HG03558 (cell line): ENCODE data around the gene BAZ1A.
"Not testable (repeated sequence)": the region's sequence is repeated elsewhere in the genome, so short reads cannot be mapped to it uniquely, and the experiment has no call there.

Experiments used
- ATAC-seq: cut with Tn5 transposase; IDR thresholded peaks from one replicate; pipeline ENCODE4 v1.9.1; 2021; ENCODE audit warnings: moderate number of reproducible peaks; ENCODE audit not compliant: unreplicated experiment; ENCODE audit errors: extremely low read depth

The BAZ1A gene

DNA sequence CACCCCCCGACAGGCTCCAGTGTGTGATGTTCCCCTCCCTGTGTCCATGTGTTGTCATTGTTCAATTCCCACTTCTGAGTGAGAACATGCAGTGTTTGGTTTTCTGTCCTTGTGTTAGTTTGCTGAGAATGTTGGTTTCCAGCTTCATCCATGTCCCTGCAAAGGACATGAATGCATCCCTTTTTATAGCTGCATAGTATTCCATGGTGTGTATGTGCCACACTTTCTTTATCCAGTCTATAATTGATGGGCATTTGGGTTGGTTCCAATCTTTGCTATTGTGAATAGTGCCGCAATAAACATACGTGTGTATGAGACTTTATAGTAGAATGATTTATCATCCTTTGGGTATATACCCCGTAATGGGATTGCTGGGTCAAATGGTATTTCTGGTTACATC lies 138.1 kb downstream of the BAZ1A start:
- ATAC-seq = not testable (repeated sequence)

DNA sequence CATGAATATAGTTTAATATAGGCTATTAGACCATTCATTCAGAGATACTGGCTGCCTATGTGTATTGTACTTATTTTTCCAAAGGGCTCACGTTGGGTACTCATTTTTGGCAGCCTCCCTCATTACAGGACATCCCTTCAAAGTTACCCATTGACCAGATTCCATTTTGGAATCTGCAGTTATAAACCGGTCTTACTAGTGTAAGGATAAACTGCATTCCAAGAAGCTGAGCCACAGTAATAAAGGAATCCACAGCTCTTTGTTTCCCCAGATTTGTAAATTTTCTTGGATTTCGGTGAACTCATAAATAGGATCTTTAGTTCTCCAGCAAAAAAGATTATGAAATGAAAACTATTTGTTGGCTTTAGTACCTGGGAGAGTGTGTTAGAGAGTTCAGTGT lies 141.9 kb downstream of the BAZ1A start:
- ATAC-seq = no peak

DNA sequence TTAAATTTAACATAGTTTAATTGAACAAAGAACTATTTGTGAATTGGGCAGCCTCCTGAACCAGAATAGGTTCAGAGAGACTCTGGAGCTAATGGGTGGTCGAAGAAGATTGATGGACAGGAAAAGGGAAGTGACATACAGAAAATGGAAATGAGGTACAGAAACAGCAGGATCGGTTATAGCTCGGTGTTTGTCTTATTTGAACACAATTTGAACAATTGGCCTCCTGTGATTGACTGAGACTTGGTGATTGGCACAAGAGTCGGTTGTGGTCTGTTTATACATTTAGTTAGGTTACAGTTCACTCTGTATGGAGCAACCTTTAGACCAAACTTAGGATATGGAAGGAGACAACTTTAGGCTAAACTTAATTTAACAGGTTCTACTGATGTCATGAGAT lies 142.4 kb downstream of the BAZ1A start:
- ATAC-seq = no peak

DNA sequence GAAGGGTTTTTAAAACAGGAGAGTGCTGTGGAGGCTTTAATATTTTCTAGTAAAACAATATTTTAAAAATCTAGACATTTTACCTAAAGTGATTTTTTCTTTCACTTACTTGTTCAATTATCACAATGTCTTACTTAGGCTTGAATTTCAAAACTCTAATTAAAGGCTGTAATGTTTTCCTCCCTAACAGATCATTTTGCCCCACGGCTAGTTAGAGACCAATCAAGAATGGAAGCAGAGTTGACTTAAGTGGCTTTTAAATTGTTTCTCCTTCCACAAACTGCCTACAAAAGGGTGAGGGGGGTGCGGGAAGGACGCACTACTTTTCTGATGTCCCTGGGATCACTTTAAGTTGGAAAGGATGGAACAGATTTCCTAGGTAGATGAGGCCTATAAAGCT lies 151.3 kb downstream of the BAZ1A start:
- ATAC-seq = no peak

DNA sequence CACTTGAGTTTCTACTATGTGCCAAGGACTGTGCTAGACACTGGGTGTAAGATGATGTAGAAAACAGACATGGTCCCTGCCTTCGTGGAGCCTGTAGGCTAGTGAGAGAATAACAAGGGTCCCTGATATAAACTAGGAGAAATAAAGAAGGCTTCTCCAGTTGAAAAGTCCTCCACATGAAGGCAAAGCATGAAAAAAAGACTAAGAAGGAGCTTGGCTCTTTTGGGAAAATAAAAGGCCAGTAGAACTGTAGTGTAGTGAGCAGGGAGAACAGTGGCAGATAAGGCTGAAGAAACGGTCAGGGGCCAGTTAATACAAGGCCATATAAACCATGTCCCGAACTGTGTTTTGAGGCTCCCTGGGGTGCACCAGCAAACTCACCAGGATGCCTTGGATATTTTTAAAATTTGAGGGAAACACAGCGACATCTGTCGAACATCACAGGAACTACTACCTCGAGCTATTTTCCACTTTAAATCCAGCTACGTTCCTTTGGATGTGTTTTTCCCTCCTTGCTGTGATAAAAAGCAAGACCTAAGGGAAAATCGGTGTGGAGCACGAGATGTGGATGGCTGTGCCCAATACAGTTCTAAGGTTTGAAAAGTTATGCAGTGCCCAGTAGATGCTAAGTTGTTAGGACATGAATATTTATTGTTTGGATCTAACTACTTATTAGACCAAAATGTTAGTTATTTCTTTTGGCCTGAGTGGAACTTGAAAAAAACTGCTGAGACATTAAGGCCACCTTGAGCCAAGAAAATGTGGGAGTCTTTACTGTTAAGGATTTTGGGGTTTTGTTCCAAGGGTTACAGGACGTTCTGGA lies 152.2 kb downstream of the BAZ1A start:
- ATAC-seq = no peak

DNA sequence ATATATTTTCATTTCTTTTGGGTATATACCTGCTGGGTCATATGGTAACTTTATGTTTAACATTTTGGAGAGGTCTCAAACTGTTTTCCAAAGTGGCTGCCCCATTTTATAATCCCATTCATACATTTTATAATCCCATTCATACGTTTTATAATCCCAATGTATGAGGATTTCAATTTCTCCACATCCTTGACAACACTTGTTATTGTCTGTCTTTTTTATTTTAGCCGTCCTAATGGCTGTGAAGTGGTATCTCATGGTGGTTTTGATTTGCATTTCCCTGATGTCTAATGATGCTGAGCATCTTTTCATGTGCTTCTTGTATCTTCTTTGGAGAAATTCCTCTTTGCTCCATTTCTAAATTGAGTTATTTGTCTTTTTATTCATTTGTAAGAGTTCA lies 154.0 kb downstream of the BAZ1A start:
- ATAC-seq = no peak

DNA sequence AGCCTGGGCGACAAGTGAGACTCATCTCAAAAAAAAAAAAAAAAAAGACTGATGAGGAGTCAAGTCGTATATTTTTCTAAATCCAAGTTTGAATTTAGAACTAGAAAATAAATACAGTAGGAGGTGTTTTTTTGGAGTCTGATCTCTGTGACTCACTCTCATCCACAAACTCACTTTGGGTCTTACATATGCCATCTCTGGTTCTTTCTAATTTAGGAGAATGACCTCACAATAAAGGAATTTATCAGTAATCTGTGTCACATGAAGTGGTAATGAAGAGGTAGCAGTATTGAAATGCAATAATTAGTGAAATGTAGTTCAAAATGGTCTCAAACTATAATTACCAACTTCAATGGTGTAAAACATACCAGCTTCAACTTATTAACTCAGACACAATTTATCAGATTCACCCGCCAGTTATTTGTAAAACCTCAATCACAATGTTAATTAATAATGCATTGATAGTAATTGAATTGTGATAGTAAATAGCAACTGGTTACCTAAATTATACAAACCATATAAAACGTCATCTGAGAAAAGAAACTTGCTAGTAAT lies 156.3 kb downstream of the BAZ1A start:
- ATAC-seq = no peak

DNA sequence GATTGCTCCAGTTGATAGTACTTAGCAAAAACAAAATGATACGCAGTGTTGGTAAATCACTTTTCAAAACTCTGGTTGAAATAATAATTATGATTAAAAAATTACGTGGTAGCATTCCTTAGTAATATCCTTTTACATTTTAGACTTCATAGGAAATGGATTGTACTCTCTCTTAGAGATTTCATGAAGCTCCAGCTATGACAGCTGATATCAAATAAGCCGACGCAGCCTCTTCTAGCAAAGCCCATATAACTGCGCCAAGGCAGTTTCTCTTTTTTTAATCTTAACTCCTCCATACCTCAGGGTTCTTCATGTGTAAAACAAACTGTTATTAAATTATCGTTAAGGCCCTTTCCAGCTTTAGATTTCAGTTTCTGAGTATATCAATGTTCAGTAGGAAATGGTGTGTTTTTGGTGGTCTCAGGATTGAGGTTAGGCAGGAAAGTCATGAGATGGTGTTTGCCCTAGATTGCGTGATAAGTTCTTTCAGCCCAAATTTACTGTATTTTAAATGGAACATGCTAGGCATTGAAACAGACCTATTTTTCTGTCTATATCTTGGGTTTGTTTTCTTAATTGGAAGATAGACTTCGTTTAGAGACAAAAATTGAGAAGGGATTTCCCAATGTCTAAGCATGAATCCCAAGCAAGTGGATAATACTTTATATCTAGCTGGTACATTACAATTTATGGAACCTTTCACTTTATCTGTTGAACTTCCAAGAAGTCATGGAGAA lies 159.9 kb downstream of the BAZ1A start:
- no peak for ATAC-seq

DNA sequence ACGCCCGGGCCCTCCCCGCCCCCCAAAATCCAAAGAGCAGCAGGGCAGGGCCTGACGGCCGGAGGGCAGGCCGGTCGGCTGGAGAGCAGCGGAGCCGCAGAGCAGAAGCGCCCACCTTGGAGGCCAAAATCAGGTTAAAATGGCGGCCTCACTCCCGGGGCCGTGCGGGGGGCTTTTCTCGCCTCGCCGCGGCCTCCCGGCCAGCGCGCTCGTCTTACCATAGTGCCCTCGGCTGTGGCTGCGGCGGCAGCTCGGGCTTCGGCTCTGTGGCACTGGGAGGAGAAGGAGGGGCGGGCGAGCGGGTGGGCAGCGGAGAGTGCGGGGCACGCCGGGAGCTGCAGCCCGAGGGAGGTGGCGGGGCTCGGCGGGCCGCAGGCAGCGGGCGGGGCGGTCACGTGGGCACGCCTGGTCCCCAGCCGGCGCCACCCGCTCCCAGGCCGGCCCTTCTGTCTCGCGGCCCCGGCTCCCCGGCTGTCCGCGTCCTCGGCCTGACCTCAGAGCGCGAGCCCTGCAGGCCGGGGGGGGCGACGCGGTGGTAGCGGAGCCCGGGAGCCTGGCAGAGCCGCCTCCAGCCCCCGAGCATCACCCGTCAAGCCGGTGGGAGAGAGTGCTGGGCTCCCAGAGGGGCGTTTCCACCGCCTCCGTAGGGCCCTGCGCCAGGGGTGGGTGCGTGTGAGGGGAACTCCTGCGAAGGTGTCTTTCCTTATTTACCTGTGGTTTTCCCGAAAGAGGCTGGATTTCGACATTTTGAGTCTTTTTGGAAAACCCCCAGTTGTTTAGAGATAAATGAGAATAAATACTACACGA lies 160.6 kb downstream of the BAZ1A start, which contains the start of gene CFL2:
Gene CFL2, minus strand, starts transcription at position 274 of the 807 bp plus-strand sequence. Its CDS starts 53 bp downstream, at position 221.
- ATAC-seq = peak; percentile 52

DNA sequence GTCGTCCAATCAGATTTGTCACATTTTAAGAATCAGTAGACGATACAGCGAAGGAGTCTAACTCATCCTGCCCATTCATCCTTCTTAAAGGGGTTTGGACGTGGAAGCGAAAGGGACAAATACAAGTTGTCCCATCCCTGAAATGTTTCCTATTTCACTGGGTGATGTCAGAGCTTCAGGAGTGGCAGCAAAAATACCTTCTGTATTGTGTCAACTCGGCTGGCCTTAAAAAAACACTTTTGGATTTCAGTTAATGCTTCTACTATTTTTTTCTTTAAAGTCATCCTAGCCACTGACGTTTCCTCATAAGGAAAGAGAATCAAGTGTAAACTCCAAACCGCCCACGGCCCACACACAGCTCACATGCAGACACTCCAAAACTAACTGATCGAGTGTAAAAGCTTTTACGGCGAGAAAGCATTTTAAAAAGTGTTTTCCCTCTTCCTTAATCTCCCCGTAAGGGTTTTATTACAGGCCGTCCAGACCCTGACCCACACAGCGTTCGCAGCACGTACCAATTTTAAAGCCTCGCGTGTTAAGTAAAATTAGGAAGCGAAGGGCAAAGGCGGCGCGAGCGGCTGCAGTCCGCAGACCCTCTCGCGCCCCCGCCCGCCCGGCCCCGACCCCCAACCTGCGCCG lies 161.4 kb downstream of the BAZ1A start:
- no peak for ATAC-seq

DNA sequence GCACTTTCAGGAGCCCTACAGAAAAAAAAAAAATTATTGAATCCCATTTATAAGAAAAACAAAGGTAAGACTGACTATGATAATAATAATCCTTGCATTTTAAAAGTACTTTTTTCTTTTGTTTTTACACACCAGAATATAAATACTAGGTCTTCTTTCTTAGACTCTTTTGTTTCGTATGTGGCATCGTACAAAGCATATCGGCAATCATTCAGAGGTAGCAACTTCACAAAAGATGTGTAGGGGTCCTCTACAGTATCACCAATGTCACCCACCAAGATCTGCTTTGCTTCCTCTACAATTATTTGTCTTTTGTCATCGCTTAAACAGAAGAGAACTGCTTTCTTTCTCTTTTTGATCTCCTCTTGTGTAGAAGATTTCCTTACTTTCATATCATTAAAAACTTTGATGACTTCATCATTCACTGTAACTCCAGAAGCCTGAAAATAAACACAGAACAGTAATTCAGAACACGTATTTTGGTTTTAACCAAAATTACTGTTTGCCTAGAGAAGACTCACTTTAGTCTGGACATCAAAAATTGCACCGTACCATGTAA lies 162.0 kb downstream of the BAZ1A start:
- no peak for ATAC-seq

DNA sequence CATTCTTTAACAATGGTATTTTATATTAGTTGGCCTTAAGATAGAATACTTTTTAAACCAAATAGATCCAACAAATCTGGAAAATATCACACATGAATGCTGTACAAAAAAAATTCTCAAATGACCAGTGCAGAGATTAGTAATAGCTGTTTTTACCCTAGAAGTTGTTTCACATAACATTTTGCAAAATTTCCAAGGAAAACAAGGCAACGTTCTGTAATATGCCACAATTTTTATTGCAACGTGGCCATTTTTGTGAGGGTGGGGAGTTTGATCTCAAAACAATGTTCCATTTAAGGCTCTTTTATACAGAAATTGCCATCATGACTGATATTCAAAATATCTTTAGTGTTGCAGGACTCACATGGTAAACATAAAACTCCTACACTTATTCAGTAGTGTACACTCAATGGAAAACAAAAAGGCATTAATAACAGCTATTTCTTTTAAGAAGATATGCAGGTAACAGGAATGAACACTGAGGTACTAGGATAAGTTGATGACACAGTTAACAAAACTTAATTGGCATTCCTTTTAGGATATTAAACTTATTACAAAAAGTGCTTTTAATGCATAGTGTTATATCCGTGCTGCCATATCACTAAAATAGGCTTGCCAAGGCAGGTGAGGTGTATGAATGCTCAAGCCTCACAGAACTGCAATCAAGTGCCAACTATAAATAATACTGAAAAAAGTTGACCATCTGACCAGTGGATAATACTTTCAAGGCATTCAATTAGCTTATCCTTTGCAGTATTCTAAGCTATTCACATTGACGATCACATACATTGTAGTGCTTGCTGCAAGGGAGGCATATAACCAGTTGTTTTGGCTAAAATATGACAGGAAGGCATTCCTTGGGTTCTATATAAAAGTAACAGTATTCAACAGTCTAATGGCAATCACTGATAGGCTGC lies 163.1 kb downstream of the BAZ1A start:
- ATAC-seq = no peak

DNA sequence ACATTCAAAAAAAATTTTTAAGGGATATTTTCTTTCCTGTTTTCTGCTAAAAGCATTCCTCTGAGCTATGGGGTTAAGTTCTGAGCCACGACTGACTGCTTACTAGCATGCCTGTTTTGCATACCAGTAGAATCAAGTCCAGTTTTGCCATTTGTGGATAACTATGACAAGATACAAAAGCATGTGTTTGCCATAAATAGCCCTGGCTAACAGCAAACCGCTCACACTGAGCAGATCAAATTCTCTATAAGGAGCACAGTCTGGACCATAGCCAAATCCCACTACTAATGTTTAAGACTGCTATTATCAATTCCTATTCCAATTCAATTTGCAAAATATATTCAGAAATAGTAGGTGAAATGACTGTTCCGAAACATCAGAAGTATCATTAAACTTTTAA lies 164.0 kb downstream of the BAZ1A start:
- no peak for ATAC-seq

DNA sequence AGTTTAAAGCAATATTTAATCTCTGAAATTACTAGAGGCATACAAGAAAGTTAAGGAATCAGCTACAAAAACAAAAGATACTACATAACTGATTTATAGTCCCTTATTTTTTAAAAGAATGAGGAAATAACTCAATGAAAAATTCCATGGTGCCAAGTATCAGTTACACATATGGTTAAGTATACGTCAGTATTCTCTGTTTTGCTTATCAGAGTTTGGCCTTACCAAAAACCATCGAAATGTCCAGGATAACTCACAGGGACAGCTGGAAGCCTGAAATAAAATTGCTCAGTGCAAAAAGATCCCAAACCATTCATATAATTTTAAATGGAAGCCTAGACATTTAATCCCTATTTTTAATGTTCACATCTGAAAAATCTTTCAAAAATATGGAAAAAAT lies 164.4 kb downstream of the BAZ1A start:
- ATAC-seq = no peak

DNA sequence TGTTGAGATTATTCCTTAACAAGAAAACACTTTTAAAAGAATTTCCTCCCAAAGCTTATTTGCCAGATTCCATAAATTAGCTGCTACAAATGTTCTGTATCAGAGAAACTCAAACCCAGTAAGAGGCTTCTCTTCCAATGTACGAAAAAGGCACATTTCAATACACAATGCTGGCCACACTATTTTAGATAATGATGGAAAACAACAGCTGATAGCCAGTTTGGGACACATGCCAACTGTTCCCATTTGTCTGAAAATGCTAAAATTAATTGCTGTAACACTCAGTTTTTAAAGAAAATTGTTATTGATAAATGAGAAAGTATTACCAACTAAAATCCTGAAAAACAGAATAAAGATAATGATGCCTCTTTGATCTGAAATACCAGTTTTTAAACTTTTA lies 165.2 kb downstream of the BAZ1A start:
- ATAC-seq = no peak

DNA sequence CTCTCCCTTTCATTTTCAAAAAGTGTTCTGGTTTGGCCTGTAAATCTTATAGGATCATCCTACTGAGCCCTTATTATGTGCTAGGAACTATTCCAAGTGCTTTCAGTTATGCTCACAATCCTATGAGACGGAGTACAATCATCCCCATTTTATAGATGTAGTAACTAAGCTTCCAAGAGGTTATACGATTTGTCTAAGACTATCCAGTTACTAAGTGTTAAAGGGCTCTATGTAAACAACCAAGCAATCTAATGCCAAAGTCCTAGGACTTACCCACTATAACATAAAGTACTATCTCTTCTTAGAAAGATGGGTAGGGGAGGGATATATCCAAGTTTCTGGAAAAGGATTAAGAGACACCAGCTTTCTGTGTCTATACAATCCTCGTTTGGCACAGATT lies 167.4 kb downstream of the BAZ1A start:
- no peak for ATAC-seq
